Muscle of leg (tissue), 11 donors: ENCODE results near the gene GLUD1. TPM values are rescaled to one million over a fixed set of nuclear protein-coding genes. Genes with fewer than 3 reads are reported as not detected.
"Not testable (repeated sequence)": the region's sequence is repeated elsewhere in the genome, so short reads cannot be mapped to it uniquely, and the experiment has no call there.

Source experiments
- DNase-seq: peaks from one replicate; pipeline ENCODE4 v3.0.0; 2013
- H3K27ac ChIP-seq: one replicate; pipeline ENCODE4 v1.5.1; 2013; ENCODE audit warnings: mild to moderate bottlenecking, low read length, control low read depth
- H3K27me3 ChIP-seq: one replicate; pipeline ENCODE4 v1.6.1; 2013; ENCODE audit warnings: low read length; ENCODE audit not compliant: control insufficient read depth, insufficient read depth
- H3K36me3 ChIP-seq: one replicate; pipeline ENCODE4 v1.6.1; 2013; ENCODE audit warnings: low read length; ENCODE audit not compliant: control insufficient read depth, insufficient read depth
- H3K4me1 ChIP-seq: one replicate; pipeline ENCODE4 v1.6.1; 2013; ENCODE audit warnings: low read length; ENCODE audit not compliant: control insufficient read depth, insufficient read depth
- H3K4me3 ChIP-seq: one replicate; pipeline ENCODE4 v1.5.1; 2013; ENCODE audit warnings: low read length, control low read depth
- H3K9me3 ChIP-seq: replicated peaks from 2 replicates; pipeline ENCODE4 v1.6.1; 2013; ENCODE audit warnings: low read depth, low read length; ENCODE audit not compliant: control insufficient read depth
- WGBS: methylation state at CpG from one replicate; pipeline ENCODE4 v1.1.5; 2013; ENCODE audit warnings: missing lambda C conversion rate; ENCODE audit not compliant: insufficient coverage; 5-methylcytosine and 5-hydroxymethylcytosine counted together
- polyA plus RNA-seq, 8 donors: library from polyadenylated mRNA; unstranded; fragments of 120-200 nt; gene quantifications; one replicate each; pipeline versions ENCODE4 v1.2.1 to v1.2.3, GENCODE V29; 2013; ENCODE audit warnings: inconsistent platforms in 1 of 8, low replicate concordance in 1 of 8; ENCODE audit not compliant: insufficient read length in 8 of 8, insufficient read depth in 1 of 8
- total RNA-seq: library from RNA; stranded (reverse); fragments of 120-200 nt; gene quantifications from one replicate; pipeline ENCODE4 v1.2.4, GENCODE V29; 2013

GLUD1 gene
- total and polyA plus RNA-seq, 9 donors: 53.2 to 83.0 (median 56.2) TPM

- not testable (repeated sequence) for H3K36me3 ChIP-seq, H3K4me3 ChIP-seq, DNase-seq, H3K27me3 ChIP-seq, H3K27ac ChIP-seq, H3K4me1 ChIP-seq, H3K9me3 ChIP-seq
- no CpG with 5 or more reads among the region's 1 CpG for WGBS
Measured at GRCh38 chr10:87007124-87007523, 87.5 kb downstream of the GLUD1 start.

GRCh38 chr10:87000491-87000890 is 94.2 kb downstream of the GLUD1 start:
- H3K4me1 ChIP-seq: no peaks in the 10 kb centered on the region
- no peak overlapping the region for H3K4me3 ChIP-seq
- WGBS: no CpG with 5 or more reads among the region's 3 CpGs
- H3K27me3 ChIP-seq: no peaks in the 10 kb centered on the region
- no peak for DNase-seq
- no peaks in the 10 kb centered on the region for H3K9me3 ChIP-seq
- no peaks in the 10 kb centered on the region for H3K36me3 ChIP-seq
- H3K27ac ChIP-seq: no peak overlapping the region

Other genes with a start within 250 kb of the GLUD1 start
- gene MMRN2, start 137.2 kb downstream of the GLUD1 start, total RNA-seq: 23.1 TPM
- 10 to 100 TPM; 17.9 to 25.4 (median 23.1) TPM for gene MMRN2, start 137.2 kb downstream of the GLUD1 start, polyA plus RNA-seq
- gene SNCG, start 136.2 kb downstream of the GLUD1 start, total RNA-seq: 7.4 TPM
- 10 to 100 TPM in 1 of 8 donors, 1 to 10 TPM in 7; 4.4 to 11.7 (median 5.8) TPM for gene SNCG, start 136.2 kb downstream of the GLUD1 start, polyA plus RNA-seq
- 9.7 TPM for gene ADIRF, start 126.4 kb downstream of the GLUD1 start, total RNA-seq
- 1 to 10 TPM; 1.5 to 5.5 (median 2.5) TPM for gene ADIRF, start 126.4 kb downstream of the GLUD1 start, polyA plus RNA-seq
- not detected for gene FAM25A, start 74.5 kb downstream of the GLUD1 start, total RNA-seq
- not detected for gene FAM25A, start 74.5 kb downstream of the GLUD1 start, polyA plus RNA-seq
- 30.9 TPM for gene SHLD2, start 363 bp upstream of the GLUD1 start, total RNA-seq
- gene SHLD2, start 363 bp upstream of the GLUD1 start, polyA plus RNA-seq: 10 to 100 TPM; 17.0 to 25.7 (median 22.0) TPM
- 0.44 TPM for gene NUTM2A, start 130.6 kb upstream of the GLUD1 start, total RNA-seq
- gene NUTM2A, start 130.6 kb upstream of the GLUD1 start, polyA plus RNA-seq: 1 to 10 TPM; 1.9 to 5.7 (median 2.7) TPM